ENCODE results near the gene ASB6.

DNA sequence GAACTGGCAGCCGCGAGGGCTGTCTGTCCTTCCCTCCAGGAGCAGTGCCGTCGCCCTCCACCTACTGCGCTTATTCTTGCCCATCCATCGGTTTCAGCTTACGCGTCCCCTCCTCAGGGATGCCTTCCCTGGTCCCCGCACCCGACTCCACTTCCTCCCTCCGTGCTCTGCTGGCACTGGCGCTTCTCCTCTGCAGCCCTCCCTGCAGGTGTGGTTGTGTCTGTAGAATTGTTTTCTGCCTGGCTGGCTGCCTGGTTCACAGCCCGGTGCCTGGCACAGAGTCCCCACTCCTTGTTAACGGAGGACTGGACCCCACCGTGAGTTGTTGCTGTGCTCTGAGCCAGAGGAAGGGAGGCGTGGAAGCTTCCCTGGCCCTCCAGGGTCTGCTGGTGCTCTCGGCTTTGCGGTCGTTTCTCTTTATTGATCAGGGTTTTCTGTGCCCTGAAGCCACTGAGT lies 10.2 kb downstream of the ASB6 start:
- TF ChIP-seq CTCF (IDR thresholded peaks at IDR 0.05) (no peak), FOXK1 (CRISPR knock-in tag; IDR thresholded peaks at IDR 0.05) (no peak), ATF3 (CRISPR knock-in tag; conservative IDR thresholded peaks at IDR 0.05) (no peak), NR2C2 (CRISPR knock-in tag; IDR thresholded peaks at IDR 0.05) (no peak), ETV6 (CRISPR knock-in tag; IDR thresholded peaks at IDR 0.05) (no peak), GRHL2 (CRISPR knock-in tag; IDR thresholded peaks at IDR 0.05; ENCODE audit: insufficient replicate concordance, severe bottlenecking) (no peak), NFATC4 (CRISPR knock-in tag; IDR thresholded peaks at IDR 0.05) (no peak), MYBL2 (CRISPR knock-in tag; IDR thresholded peaks at IDR 0.05) (no peak), TEAD4 (CRISPR knock-in tag; IDR thresholded peaks at IDR 0.05) (no peak), EMX1 (CRISPR knock-in tag; IDR thresholded peaks at IDR 0.05) (no peak), IRF2 (CRISPR knock-in tag; IDR thresholded peaks at IDR 0.05; ENCODE audit: borderline replicate concordance, low read depth) (no peak), NFYB (CRISPR knock-in tag; conservative IDR thresholded peaks at IDR 0.05; ENCODE audit: low read depth) (no peak), CREB1 (CRISPR knock-in tag; IDR thresholded peaks at IDR 0.05) (no peak)
- TF ChIP-seq, protein P1, sequence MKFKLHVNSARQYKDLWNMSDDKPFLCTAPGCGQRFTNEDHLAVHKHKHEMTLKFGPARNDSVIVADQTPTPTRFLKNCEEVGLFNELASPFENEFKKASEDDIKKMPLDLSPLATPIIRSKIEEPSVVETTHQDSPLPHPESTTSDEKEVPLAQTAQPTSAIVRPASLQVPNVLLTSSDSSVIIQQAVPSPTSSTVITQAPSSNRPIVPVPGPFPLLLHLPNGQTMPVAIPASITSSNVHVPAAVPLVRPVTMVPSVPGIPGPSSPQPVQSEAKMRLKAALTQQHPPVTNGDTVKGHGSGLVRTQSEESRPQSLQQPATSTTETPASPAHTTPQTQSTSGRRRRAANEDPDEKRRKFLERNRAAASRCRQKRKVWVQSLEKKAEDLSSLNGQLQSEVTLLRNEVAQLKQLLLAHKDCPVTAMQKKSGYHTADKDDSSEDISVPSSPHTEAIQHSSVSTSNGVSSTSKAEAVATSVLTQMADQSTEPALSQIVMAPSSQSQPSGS (CRISPR knock-in tag; IDR thresholded peaks at IDR 0.05; ENCODE audit: borderline replicate concordance, low read depth): no peak
